ENCODE results near the gene HOXA3. TPM values are rescaled to one million over a fixed set of nuclear protein-coding genes. Genes with fewer than 3 reads are reported as not detected.

Gene HOXA3
- total and polyA plus RNA-seq, 2 of the 8 experiments (the other 6 are each of a cell fraction or from before 2014, with no cell fraction given) = not detected

DNA sequence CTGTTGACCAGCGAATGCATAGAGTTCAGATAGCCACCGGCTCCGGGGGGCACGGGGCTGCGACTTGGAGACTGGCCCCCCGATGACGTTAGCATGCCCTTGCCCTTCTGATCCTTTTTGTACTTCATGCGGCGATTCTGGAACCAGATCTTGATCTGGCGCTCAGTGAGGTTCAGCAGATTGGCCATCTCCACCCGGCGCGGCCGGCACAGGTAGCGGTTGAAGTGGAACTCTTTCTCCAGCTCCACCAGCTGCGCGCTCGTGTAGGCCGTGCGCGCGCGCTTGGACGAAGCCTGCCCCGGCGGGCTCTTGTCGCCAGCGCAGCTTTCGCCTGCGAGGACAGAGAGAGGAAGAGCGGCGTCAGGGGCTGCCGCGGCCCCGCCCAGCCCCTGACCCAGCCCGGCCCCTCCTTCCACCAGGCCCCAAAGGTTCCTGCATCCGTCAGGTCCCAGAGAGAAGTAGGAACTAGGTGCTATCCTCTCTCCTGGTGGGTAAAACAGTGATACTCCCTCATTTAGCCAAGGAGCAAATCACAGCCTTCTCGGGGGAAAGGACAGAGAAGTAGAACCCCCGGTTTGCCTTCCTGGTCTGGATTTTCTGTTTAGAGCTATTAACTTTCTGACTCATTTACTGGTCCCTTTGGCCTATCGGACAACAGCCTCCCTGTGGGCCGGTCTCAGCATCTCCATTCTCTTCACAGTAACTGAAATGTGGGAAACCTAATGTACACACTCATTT lies 43.8 kb downstream of the HOXA3 start:
- no peak for FAIRE-seq
- peak; percentile 90 for TF ChIP-seq SUZ12 (IDR thresholded peaks at IDR 0.05; ENCODE audit: low read length)
- TF ChIP-seq, protein P1, sequence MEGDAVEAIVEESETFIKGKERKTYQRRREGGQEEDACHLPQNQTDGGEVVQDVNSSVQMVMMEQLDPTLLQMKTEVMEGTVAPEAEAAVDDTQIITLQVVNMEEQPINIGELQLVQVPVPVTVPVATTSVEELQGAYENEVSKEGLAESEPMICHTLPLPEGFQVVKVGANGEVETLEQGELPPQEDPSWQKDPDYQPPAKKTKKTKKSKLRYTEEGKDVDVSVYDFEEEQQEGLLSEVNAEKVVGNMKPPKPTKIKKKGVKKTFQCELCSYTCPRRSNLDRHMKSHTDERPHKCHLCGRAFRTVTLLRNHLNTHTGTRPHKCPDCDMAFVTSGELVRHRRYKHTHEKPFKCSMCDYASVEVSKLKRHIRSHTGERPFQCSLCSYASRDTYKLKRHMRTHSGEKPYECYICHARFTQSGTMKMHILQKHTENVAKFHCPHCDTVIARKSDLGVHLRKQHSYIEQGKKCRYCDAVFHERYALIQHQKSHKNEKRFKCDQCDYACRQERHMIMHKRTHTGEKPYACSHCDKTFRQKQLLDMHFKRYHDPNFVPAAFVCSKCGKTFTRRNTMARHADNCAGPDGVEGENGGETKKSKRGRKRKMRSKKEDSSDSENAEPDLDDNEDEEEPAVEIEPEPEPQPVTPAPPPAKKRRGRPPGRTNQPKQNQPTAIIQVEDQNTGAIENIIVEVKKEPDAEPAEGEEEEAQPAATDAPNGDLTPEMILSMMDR (IDR thresholded peaks at IDR 0.05; ENCODE audit: control extremely low read depth in 1 of 3, insufficient read depth in 1 of 3, low read depth in 1 of 3, low read length in 3 of 3) = no peak
- TF ChIP-seq TCF12 (IDR thresholded peaks at IDR 0.05; ENCODE audit: low read depth, low read length) = 0 out of 2 replicates have a peak, but pooled peaks have one; percentile 2
- TF ChIP-seq EZH2 (IDR thresholded peaks at IDR 0.05; ENCODE audit: low read depth, low read length, severe bottlenecking) = peak; percentile 98
- no peak for TF ChIP-seq RBBP5 (IDR thresholded peaks at IDR 0.05; ENCODE audit: borderline replicate concordance, low read depth, low read length)
- TF ChIP-seq SIRT6 (IDR thresholded peaks at IDR 0.05; ENCODE audit: low read length) = no peak
- no peak for TF ChIP-seq POLR2A (IDR thresholded peaks at IDR 0.05; ENCODE audit: control extremely low read depth in 1 of 2, low read depth in 2 of 2, low read length in 2 of 2)
- TF ChIP-seq HDAC2 (IDR thresholded peaks at IDR 0.05; ENCODE audit: borderline replicate concordance in 1 of 2, low read depth in 2 of 2, low read length in 2 of 2) = no peak
- 0 out of 2 replicates have a peak, but pooled peaks have one; percentile 21 for TF ChIP-seq GABPA (IDR thresholded peaks at IDR 0.05; ENCODE audit: borderline replicate concordance, insufficient read depth, low read length)

More for the DNA sequence above, 43.8 kb downstream of the HOXA3 start:
- Histone ChIP-seq H4K91ac (replicated peaks; ENCODE audit: insufficient read length, low read length) (no peak overlapping the region), H4K5ac (ENCODE audit: insufficient read length, low read depth, low read length) (no peak overlapping the region), H2AFZ (ENCODE audit: low read length) (no peak overlapping the region), H3K4me1 (replicated peaks in 1 of 4; ENCODE audit: control insufficient read depth in 3 of 4, insufficient read depth in 4 of 4, low read length in 3 of 4) (peaks cover 0 to 22% (median 8%) of the 10 kb centered on the region in 4 experiments; a peak in 5 of 7 replicates), H2BK20ac (ENCODE audit: low read length) (no peak overlapping the region), H3K23ac (ENCODE audit: insufficient read length) (no peak overlapping the region), H3K79me2 (ENCODE audit: control insufficient read depth in 1 of 2, insufficient read depth in 2 of 2, low read length in 2 of 2) (no peaks in the 10 kb centered on the region), H3K36me3 (ENCODE audit: control insufficient read depth in 2 of 4, insufficient read depth in 4 of 4, low read length in 3 of 4) (peaks cover 0 to 8% (median 0%) of the 10 kb centered on the region in 4 experiments; a peak in 2 of 8 replicates), H4K8ac (ENCODE audit: extremely low read depth, insufficient read depth, low read length) (no peak overlapping the region), H3K27me3 (replicated peaks in 1 of 4; ENCODE audit: control insufficient read depth in 3 of 4, extremely low read depth in 1 of 4, insufficient read depth in 3 of 4, low read length in 3 of 4) (peaks cover 95 to 100% (median 99%) of the 10 kb centered on the region in 4 experiments), H3K27ac (ENCODE audit: low read depth, low read length) (no peak overlapping the region), H3K23me2 (ENCODE audit: low read depth, low read length) (no peaks in the 10 kb centered on the region), H2BK15ac (ENCODE audit: low read length) (no peak overlapping the region), H2BK120ac (replicated peaks; ENCODE audit: low read depth, low read length) (no peak overlapping the region), H2AK5ac (ENCODE audit: low read depth, low read length) (no peak overlapping the region), H4K20me1 (replicated peaks in 1 of 2; ENCODE audit: control insufficient read depth in 1 of 2, insufficient read depth in 2 of 2, low read length in 2 of 2) (peaks cover 22 to 34% of the 10 kb centered on the region in 2 experiments), H3K56ac (replicated peaks; ENCODE audit: insufficient read length, low read depth, low read length) (no peak overlapping the region), H3K4me2 (ENCODE audit: insufficient read depth in 1 of 2, low read depth in 2 of 2, low read length in 2 of 2) (peak overlapping the region; percentile 54 to 65), H3K4me3 (ENCODE audit: extremely low read depth in 1 of 4, insufficient read depth in 2 of 4, low read depth in 3 of 4, low read length in 4 of 4) (peak overlapping the region in 1 of 4 experiments; percentile 45; a peak in 5 of 8 replicates), H3K9me3 (ENCODE audit: insufficient read depth in 2 of 2, low read depth in 1 of 2, low read length in 1 of 2) (no peaks in the 10 kb centered on the region), H3K4ac (replicated peaks; ENCODE audit: insufficient read length, low read depth, low read length) (no peak overlapping the region), H3K14ac (ENCODE audit: insufficient read length) (no peak overlapping the region), H3K9ac (replicated peaks in 1 of 4; ENCODE audit: extremely low read depth in 1 of 4, low read depth in 3 of 4, low read length in 3 of 4) (no peak overlapping the region), H3K18ac (ENCODE audit: extremely low read depth, low read length) (no peak overlapping the region), H2BK5ac (ENCODE audit: low read depth, low read length) (no peak overlapping the region), H2BK12ac (ENCODE audit: low read depth, low read length) (no peak overlapping the region), H3K79me1 (ENCODE audit: low read depth, low read length) (no peaks in the 10 kb centered on the region)
- 7% methylated on average over 30 of the region's 41 CpGs; no CpG with 5 or more reads in 1 of the 2 experiments for WGBS, 2 experiments (ENCODE audit: extremely low coverage in 1 of 2, insufficient coverage in 1 of 2, insufficient read length in 1 of 2, insufficient replicate concordance in 2 of 2, low coverage in 1 of 2, low lambda C conversion rate in 2 of 2, missing lambda C conversion rate in 1 of 2)
- ChIA-PET POLR2A (ENCODE audit: partially characterized antibody) (interaction anchor here (1.0 to 1.2 kb wide), 2 partner anchors 11 kb away, joined by 3 read pairs; no protein-coding TSS in a partner anchor), CTCF (ENCODE audit: partially characterized antibody) (interaction anchor here (0.6 to 4.1 kb wide), 12 partner anchors 11 to 1409 kb away, joined by 3 to 14 read pairs (median 4); partner anchors contain the start of genes HOXA5 and HOXA7)
- peak in 1 of 2 experiments; percentile 76 for DNase-seq (ENCODE audit: low read depth in 1 of 2, low spot score in 2 of 2)
